ENCODE data around the gene NCKAP5.

The NCKAP5 gene

DNA sequence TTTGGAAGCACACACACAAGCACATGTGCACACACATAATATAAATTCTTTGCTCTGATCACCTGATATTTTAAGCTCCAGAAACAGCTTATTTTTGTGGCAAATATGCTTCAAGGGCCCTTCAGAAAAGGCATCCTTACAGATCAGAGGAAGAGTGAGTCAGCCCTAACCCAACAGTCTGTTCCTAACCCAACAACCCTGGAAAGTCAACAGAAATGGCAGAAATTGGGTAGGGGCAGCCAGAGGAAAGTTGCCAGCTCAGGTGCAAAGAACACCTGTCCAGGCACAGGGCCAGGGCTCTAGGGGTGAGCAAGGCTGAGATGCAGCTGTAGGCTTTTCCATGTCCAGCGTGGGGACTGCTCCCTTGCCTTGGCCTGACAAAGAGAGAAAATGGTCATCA lies 6.4 kb upstream of the NCKAP5 start:
- TF ChIP-seq SUZ12 (IDR thresholded peaks at IDR 0.05; ENCODE audit: extremely low read depth, insufficient read depth, insufficient read length): no peak
- no peak for TF ChIP-seq YY1 (IDR thresholded peaks at IDR 0.05; ENCODE audit: insufficient read depth, insufficient read length)
- TF ChIP-seq ZNF274 (IDR thresholded peaks at IDR 0.05; ENCODE audit: low read depth, low read length): no peak
- H3K4me3 ChIP-seq (ENCODE audit: insufficient read length, low read depth): no peak overlapping the region
- no peak overlapping the region for H3K9ac ChIP-seq (ENCODE audit: insufficient read length, low read depth)
- no peaks in the 10 kb centered on the region for H3K36me3 ChIP-seq (ENCODE audit: insufficient read depth, insufficient read length, low read length)
- peaks cover 3% of the 10 kb centered on the region for H3K4me1 ChIP-seq (ENCODE audit: insufficient read depth, insufficient read length)
- H3K27me3 ChIP-seq (ENCODE audit: insufficient read depth, insufficient read length): no peaks in the 10 kb centered on the region
- no peak for DNase-seq (ENCODE audit: low read depth, low spot score)
- no peaks in the 10 kb centered on the region for H3K9me3 ChIP-seq (ENCODE audit: insufficient read depth, low read length)

DNA sequence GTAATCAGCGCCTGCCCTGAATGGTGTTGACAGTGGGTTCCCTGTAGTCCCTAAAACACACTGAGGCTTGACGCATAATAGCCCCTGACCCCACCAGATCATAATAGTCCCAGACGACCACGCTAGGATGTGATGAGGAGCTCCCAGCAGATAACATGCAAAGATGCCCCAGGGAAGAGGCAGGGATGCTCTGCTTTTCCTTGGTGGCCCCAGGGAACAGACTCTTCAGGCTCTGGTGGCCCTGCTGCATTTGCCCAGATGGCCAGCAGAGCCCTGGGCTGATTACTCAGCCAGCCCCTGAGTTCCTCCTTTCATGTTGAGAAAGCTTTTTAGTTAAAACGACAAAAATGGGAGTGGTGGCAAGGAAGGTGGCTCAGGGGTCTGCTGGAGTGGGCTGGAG lies 5.9 kb upstream of the NCKAP5 start:
- H3K27me3 ChIP-seq (ENCODE audit: insufficient read depth, insufficient read length): no peaks in the 10 kb centered on the region
- no peak overlapping the region for H3K4me3 ChIP-seq (ENCODE audit: insufficient read length, low read depth)

DNA sequence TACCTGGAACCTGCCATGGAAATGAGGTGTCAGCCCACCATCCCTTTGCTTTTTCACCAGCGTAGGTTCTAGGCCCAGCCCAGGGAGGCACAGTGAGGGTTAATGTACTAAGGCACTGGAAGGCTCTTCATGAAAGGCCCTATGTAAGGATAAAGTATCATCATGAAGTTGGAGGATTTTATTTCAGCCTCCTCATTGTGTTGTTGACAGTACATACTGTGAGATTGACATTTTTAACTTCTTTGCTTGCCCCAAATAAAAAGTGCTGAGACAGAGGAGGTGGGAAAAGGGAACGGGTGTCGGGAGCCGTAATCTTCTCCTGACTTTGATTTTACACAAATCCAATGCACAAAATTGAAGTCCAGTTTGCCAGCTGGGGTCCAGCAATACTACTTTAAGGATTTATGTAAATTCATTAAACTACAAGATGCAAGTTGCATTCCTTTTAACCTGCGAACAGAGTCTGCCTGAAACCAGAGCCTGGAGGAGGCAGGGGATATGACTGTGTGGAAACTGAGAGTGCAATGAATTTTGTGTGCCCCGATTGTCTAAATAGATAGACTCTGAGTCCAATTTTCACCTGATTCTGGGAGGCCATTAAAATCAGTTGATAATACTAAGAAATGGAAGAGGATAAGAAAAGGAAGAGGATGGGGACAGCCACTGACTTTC lies 5.4 kb upstream of the NCKAP5 start:
- no peak for TF ChIP-seq YY1 (IDR thresholded peaks at IDR 0.05; ENCODE audit: insufficient read depth, insufficient read length)
- no peak for TF ChIP-seq SUZ12 (IDR thresholded peaks at IDR 0.05; ENCODE audit: extremely low read depth, insufficient read depth, insufficient read length)
- TF ChIP-seq ZNF274 (IDR thresholded peaks at IDR 0.05; ENCODE audit: low read depth, low read length): no peak
- H3K4me1 ChIP-seq (ENCODE audit: insufficient read depth, insufficient read length): peaks cover 3% of the 10 kb centered on the region
- no peak overlapping the region for H3K4me3 ChIP-seq (ENCODE audit: insufficient read length, low read depth)
- DNase-seq (ENCODE audit: low read depth, low spot score): no peak
- no peaks in the 10 kb centered on the region for H3K36me3 ChIP-seq (ENCODE audit: insufficient read depth, insufficient read length, low read length)
- no peaks in the 10 kb centered on the region for H3K9me3 ChIP-seq (ENCODE audit: insufficient read depth, low read length)
- no peaks in the 10 kb centered on the region for H3K27me3 ChIP-seq (ENCODE audit: insufficient read depth, insufficient read length)
- no peak overlapping the region for H3K9ac ChIP-seq (ENCODE audit: insufficient read length, low read depth)

More for the DNA sequence above, 5.9 kb upstream of the NCKAP5 start:
- no peak overlapping the region for H3K9ac ChIP-seq (ENCODE audit: insufficient read length, low read depth)
- no peak for TF ChIP-seq SUZ12 (IDR thresholded peaks at IDR 0.05; ENCODE audit: extremely low read depth, insufficient read depth, insufficient read length)
- TF ChIP-seq YY1 (IDR thresholded peaks at IDR 0.05; ENCODE audit: insufficient read depth, insufficient read length): no peak
- TF ChIP-seq ZNF274 (IDR thresholded peaks at IDR 0.05; ENCODE audit: low read depth, low read length): no peak
- DNase-seq (ENCODE audit: low read depth, low spot score): no peak
- peaks cover 3% of the 10 kb centered on the region for H3K4me1 ChIP-seq (ENCODE audit: insufficient read depth, insufficient read length)
- no peaks in the 10 kb centered on the region for H3K9me3 ChIP-seq (ENCODE audit: insufficient read depth, low read length)
- H3K36me3 ChIP-seq (ENCODE audit: insufficient read depth, insufficient read length, low read length): no peaks in the 10 kb centered on the region

DNA sequence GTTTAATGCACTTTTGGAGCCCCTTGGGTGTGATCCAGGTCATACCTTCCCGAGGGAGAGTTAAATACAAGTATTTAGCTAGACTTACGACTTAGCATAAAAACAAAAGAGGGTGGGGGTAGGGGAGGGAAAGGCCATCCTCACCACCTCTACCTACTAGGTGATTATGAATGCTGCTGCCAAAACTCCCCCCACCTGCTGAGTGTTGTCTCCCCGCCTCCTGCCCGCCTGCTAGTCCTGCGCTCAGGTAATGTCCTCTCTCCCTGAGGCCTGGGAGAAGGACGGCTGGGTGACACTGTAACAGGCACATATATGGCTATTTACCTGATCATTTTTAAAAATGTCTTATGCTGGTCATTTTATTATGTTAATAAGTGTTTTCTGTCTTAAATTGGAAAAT lies 3.0 kb upstream of the NCKAP5 start:
- Histone ChIP-seq H3K9me3 (ENCODE audit: insufficient read depth, low read length) (no peaks in the 10 kb centered on the region), H3K9ac (ENCODE audit: insufficient read length, low read depth) (no peak overlapping the region), H3K4me3 (ENCODE audit: insufficient read length, low read depth) (no peak overlapping the region), H3K36me3 (ENCODE audit: insufficient read depth, insufficient read length, low read length) (no peaks in the 10 kb centered on the region), H3K4me1 (ENCODE audit: insufficient read depth, insufficient read length) (peaks cover 3% of the 10 kb centered on the region), H3K27me3 (ENCODE audit: insufficient read depth, insufficient read length) (no peaks in the 10 kb centered on the region)
- peak; percentile 38 for DNase-seq (ENCODE audit: low read depth, low spot score)
- no peak for TF ChIP-seq ZNF274 (IDR thresholded peaks at IDR 0.05; ENCODE audit: low read depth, low read length)
- no peak for TF ChIP-seq YY1 (IDR thresholded peaks at IDR 0.05; ENCODE audit: insufficient read depth, insufficient read length)
- TF ChIP-seq SUZ12 (IDR thresholded peaks at IDR 0.05; ENCODE audit: extremely low read depth, insufficient read depth, insufficient read length): no peak

DNA sequence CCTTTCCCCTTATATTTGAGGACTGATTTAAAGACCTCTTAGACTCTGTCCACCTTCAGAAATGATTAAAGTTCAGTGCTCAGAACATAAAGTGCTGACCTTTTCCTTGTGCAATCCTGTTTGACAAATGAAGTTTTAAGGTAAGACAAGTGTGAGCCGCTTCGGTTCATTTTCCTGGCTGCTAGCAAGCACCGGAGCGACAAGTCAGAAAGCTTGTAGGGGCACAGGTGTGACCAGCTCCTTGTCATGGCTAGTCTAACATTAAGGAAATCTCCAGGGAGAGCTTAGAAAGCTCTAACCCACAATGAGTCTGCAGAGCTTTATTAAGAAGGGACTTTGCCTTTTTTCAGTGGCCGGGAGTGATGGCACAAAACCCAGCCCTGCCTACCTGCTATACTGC lies 2.3 kb upstream of the NCKAP5 start:
- no peak for TF ChIP-seq YY1 (IDR thresholded peaks at IDR 0.05; ENCODE audit: insufficient read depth, insufficient read length)
- no peak for TF ChIP-seq SUZ12 (IDR thresholded peaks at IDR 0.05; ENCODE audit: extremely low read depth, insufficient read depth, insufficient read length)
- TF ChIP-seq ZNF274 (IDR thresholded peaks at IDR 0.05; ENCODE audit: low read depth, low read length): no peak
- H3K4me1 ChIP-seq (ENCODE audit: insufficient read depth, insufficient read length): peaks cover 3% of the 10 kb centered on the region
- no peak overlapping the region for H3K9ac ChIP-seq (ENCODE audit: insufficient read length, low read depth)
- no peaks in the 10 kb centered on the region for H3K27me3 ChIP-seq (ENCODE audit: insufficient read depth, insufficient read length)
- H3K4me3 ChIP-seq (ENCODE audit: insufficient read length, low read depth): no peak overlapping the region
- no peaks in the 10 kb centered on the region for H3K36me3 ChIP-seq (ENCODE audit: insufficient read depth, insufficient read length, low read length)
- H3K9me3 ChIP-seq (ENCODE audit: insufficient read depth, low read length): no peaks in the 10 kb centered on the region
- DNase-seq (ENCODE audit: low read depth, low spot score): no peak

DNA sequence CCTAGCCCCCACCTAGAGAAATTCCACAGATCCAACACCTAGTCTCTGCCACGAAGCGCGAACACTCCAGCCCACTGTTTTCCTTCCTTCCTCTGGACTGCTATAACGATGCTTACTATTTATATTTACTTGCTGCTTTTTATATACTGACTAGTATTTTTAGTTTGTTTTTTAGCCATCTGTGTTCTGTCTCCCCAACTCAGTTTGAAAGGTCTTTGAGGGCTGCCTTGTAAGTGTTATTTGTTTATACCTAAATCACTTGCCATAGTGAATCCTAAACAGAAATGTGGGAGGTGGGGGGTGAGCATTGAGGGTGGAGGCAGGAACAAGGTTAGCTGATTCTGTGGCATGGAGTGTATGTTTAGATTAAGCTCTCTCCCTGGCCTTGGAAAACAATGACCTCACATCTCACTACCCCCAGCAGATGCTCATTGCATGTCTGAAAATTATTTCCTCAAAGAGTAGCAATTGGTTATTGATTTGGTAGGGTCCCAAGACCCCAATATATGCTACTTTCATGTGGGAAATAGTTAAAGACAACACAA lies 1.1 kb upstream of the NCKAP5 start:
- Histone ChIP-seq H3K36me3 (ENCODE audit: insufficient read depth, insufficient read length, low read length) (no peaks in the 10 kb centered on the region), H3K4me1 (ENCODE audit: insufficient read depth, insufficient read length) (peaks cover 3% of the 10 kb centered on the region), H3K9me3 (ENCODE audit: insufficient read depth, low read length) (no peaks in the 10 kb centered on the region), H3K27me3 (ENCODE audit: insufficient read depth, insufficient read length) (no peaks in the 10 kb centered on the region), H3K9ac (ENCODE audit: insufficient read length, low read depth) (no peak overlapping the region), H3K4me3 (ENCODE audit: insufficient read length, low read depth) (no peak overlapping the region)
- no peak for DNase-seq (ENCODE audit: low read depth, low spot score)
- no peak for TF ChIP-seq SUZ12 (IDR thresholded peaks at IDR 0.05; ENCODE audit: extremely low read depth, insufficient read depth, insufficient read length)
- no peak for TF ChIP-seq ZNF274 (IDR thresholded peaks at IDR 0.05; ENCODE audit: low read depth, low read length)
- no peak for TF ChIP-seq YY1 (IDR thresholded peaks at IDR 0.05; ENCODE audit: insufficient read depth, insufficient read length)

DNA sequence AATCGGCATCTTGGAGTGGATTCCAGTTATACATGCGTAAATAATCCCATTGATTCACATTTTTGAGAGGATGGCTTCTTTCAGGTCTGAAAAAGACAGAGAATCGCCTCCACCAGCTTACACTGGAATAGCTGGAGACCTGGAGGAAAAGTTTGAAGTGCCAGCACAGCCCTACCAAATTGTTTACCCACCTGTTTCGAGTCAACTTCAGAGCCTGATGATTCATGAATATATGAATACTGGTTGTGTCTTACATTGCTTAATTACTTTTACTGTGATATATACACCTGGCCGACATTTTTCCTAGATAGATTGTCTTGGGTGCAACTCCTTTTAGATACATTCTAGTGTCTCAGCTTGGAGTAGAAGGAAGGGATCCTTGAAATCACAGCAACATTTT lies 335 bp upstream of the NCKAP5 start:
- H3K4me3 ChIP-seq (ENCODE audit: insufficient read length, low read depth): no peak overlapping the region
- H3K4me1 ChIP-seq (ENCODE audit: insufficient read depth, insufficient read length): peaks cover 3% of the 10 kb centered on the region
- TF ChIP-seq SUZ12 (IDR thresholded peaks at IDR 0.05; ENCODE audit: extremely low read depth, insufficient read depth, insufficient read length): no peak
- TF ChIP-seq YY1 (IDR thresholded peaks at IDR 0.05; ENCODE audit: insufficient read depth, insufficient read length): no peak
- TF ChIP-seq ZNF274 (IDR thresholded peaks at IDR 0.05; ENCODE audit: low read depth, low read length): no peak
- no peaks in the 10 kb centered on the region for H3K36me3 ChIP-seq (ENCODE audit: insufficient read depth, insufficient read length, low read length)
- no peaks in the 10 kb centered on the region for H3K27me3 ChIP-seq (ENCODE audit: insufficient read depth, insufficient read length)
- no peak overlapping the region for H3K9ac ChIP-seq (ENCODE audit: insufficient read length, low read depth)
- no peak for DNase-seq (ENCODE audit: low read depth, low spot score)
- no peaks in the 10 kb centered on the region for H3K9me3 ChIP-seq (ENCODE audit: insufficient read depth, low read length)

Measured in NT2/D1 (cell line).